Measurements from ENCODE around the gene RIC1.

GRCh38 chr9:5665059-5665458, 36.2 kb downstream of the RIC1 start:
- TF ChIP-seq, protein P1, sequence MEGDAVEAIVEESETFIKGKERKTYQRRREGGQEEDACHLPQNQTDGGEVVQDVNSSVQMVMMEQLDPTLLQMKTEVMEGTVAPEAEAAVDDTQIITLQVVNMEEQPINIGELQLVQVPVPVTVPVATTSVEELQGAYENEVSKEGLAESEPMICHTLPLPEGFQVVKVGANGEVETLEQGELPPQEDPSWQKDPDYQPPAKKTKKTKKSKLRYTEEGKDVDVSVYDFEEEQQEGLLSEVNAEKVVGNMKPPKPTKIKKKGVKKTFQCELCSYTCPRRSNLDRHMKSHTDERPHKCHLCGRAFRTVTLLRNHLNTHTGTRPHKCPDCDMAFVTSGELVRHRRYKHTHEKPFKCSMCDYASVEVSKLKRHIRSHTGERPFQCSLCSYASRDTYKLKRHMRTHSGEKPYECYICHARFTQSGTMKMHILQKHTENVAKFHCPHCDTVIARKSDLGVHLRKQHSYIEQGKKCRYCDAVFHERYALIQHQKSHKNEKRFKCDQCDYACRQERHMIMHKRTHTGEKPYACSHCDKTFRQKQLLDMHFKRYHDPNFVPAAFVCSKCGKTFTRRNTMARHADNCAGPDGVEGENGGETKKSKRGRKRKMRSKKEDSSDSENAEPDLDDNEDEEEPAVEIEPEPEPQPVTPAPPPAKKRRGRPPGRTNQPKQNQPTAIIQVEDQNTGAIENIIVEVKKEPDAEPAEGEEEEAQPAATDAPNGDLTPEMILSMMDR (IDR thresholded peaks at IDR 0.05): no peak
- TF ChIP-seq POLR2A (IDR thresholded peaks at IDR 0.05): no peak

All from breast epithelium (tissue), 3 donors.